Liver (tissue), 3 donors: ENCODE data around the gene CFAP47.

Experiments
- HNF4G ChIP-seq: IDR thresholded peaks from 2 replicates; pipeline ENCODE4 v1.6.1; 2016; ENCODE audit warnings: antibody characterized with exemption
- NR2F2 ChIP-seq: IDR thresholded peaks from 2 replicates; pipeline ENCODE4 v1.6.1; 2016; ENCODE audit warnings: antibody characterized with exemption
- SP1 ChIP-seq: IDR thresholded peaks from 2 replicates; pipeline ENCODE4 v1.6.1; 2018; ENCODE audit warnings: antibody characterized with exemption, mild to moderate bottlenecking
- TF ChIP-seq, protein P1 (sequence below): fragments of 150-350 bp; IDR thresholded peaks from 2 replicates; pipeline ENCODE4 v1.5.1; 2017; ENCODE audit warnings: improper control_type of control experiment, low read depth, low read length; ENCODE audit not compliant: missing input control
- TF ChIP-seq, protein P2 (sequence below): IDR thresholded peaks from 2 replicates; pipeline ENCODE4 v1.6.1; 2016; ENCODE audit warnings: antibody characterized with exemption
- TF ChIP-seq, protein P3 (sequence below): IDR thresholded peaks from 2 replicates; pipeline ENCODE4 v1.6.1; 2016; ENCODE audit warnings: antibody characterized with exemption
- donor health status: healthy.
- donor health status: healthy.

DNA sequence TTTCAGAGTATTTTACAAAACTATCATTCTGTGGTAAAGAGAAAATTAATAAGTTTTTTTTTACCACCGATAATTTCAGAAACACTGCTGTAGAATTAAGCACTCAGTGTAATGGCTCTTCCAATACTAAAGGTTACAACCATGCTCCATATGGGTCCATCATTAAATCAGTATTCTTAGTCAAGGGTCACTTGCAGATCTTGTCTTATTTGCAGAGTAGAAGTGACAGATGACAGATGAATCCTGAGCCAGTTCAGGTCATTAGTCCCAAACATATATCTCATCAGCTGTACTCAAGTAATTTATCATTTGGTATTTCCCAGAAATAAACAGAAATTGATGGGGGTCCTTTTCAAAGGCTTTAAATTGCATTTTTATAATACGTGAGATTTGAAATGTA is 182.9 kb downstream of the CFAP47 start:
- TF ChIP-seq, protein P1, sequence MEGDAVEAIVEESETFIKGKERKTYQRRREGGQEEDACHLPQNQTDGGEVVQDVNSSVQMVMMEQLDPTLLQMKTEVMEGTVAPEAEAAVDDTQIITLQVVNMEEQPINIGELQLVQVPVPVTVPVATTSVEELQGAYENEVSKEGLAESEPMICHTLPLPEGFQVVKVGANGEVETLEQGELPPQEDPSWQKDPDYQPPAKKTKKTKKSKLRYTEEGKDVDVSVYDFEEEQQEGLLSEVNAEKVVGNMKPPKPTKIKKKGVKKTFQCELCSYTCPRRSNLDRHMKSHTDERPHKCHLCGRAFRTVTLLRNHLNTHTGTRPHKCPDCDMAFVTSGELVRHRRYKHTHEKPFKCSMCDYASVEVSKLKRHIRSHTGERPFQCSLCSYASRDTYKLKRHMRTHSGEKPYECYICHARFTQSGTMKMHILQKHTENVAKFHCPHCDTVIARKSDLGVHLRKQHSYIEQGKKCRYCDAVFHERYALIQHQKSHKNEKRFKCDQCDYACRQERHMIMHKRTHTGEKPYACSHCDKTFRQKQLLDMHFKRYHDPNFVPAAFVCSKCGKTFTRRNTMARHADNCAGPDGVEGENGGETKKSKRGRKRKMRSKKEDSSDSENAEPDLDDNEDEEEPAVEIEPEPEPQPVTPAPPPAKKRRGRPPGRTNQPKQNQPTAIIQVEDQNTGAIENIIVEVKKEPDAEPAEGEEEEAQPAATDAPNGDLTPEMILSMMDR: no peak
- TF ChIP-seq, protein P2, sequence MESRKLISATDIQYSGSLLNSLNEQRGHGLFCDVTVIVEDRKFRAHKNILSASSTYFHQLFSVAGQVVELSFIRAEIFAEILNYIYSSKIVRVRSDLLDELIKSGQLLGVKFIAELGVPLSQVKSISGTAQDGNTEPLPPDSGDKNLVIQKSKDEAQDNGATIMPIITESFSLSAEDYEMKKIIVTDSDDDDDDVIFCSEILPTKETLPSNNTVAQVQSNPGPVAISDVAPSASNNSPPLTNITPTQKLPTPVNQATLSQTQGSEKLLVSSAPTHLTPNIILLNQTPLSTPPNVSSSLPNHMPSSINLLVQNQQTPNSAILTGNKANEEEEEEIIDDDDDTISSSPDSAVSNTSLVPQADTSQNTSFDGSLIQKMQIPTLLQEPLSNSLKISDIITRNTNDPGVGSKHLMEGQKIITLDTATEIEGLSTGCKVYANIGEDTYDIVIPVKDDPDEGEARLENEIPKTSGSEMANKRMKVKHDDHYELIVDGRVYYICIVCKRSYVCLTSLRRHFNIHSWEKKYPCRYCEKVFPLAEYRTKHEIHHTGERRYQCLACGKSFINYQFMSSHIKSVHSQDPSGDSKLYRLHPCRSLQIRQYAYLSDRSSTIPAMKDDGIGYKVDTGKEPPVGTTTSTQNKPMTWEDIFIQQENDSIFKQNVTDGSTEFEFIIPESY: no peak
- no peak for TF ChIP-seq HNF4G
- no peak for TF ChIP-seq SP1
- TF ChIP-seq, protein P3, sequence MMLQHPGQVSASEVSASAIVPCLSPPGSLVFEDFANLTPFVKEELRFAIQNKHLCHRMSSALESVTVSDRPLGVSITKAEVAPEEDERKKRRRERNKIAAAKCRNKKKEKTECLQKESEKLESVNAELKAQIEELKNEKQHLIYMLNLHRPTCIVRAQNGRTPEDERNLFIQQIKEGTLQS: no peak
- no peak for TF ChIP-seq NR2F2
